Measurements from ENCODE around the gene LAMTOR3.

LAMTOR3 gene

GRCh38 chr4:99894161-99894997 lies at the start of gene LAMTOR3:
LAMTOR3 (minus strand) TSS chr4:99894427; CDS start chr4:99893963, 464 bp downstream.
- DNase-seq = peak; percentile 80

- DNase-seq = no peak
Measured at GRCh38 chr4:99938243-99938753, 44.1 kb upstream of the LAMTOR3 start.

- no peak for DNase-seq
Measured at GRCh38 chr4:99934891-99935290, 40.7 kb upstream of the LAMTOR3 start.

- no peak for DNase-seq
Measured at GRCh38 chr4:99927566-99927965, 33.3 kb upstream of the LAMTOR3 start.

GRCh38 chr4:99921174-99921573 lies 26.9 kb upstream of the LAMTOR3 start:
- DNase-seq = no peak

GRCh38 chr4:99918656-99919055 lies 24.4 kb upstream of the LAMTOR3 start:
- DNase-seq = no peak

GRCh38 chr4:99917575-99917974 lies 23.3 kb upstream of the LAMTOR3 start:
- DNase-seq = no peak

- no peak for DNase-seq
Measured at GRCh38 chr4:99915449-99915848, 21.2 kb upstream of the LAMTOR3 start.

GRCh38 chr4:99894998-99895397 lies 771 bp upstream of the LAMTOR3 start:
- no peak for DNase-seq

- no peak for DNase-seq
Measured at GRCh38 chr4:99893839-99894160, 427 bp downstream of the LAMTOR3 start.

- no peak for DNase-seq
Measured at GRCh38 chr4:99893029-99893428, 1.2 kb downstream of the LAMTOR3 start.

GRCh38 chr4:99891351-99891750 lies 2.9 kb downstream of the LAMTOR3 start:
- no peak for DNase-seq

GRCh38 chr4:99887837-99888236 lies 6.4 kb downstream of the LAMTOR3 start:
- no peak for DNase-seq

GRCh38 chr4:99886146-99886545 lies 8.1 kb downstream of the LAMTOR3 start:
- no peak for DNase-seq

GRCh38 chr4:99885687-99886086 lies 8.5 kb downstream of the LAMTOR3 start:
- DNase-seq = no peak

- no peak for DNase-seq
Measured at GRCh38 chr4:99885063-99885664, 9.1 kb downstream of the LAMTOR3 start.

GRCh38 chr4:99879458-99879857 lies 14.8 kb downstream of the LAMTOR3 start:
- no peak for DNase-seq

- no peak for DNase-seq
Measured at GRCh38 chr4:99878604-99879003, 15.6 kb downstream of the LAMTOR3 start.

- DNase-seq = no peak
Measured at GRCh38 chr4:99876946-99877345, 17.3 kb downstream of the LAMTOR3 start.

- DNase-seq = no peak
Measured at GRCh38 chr4:99875071-99875470, 19.2 kb downstream of the LAMTOR3 start.

- DNase-seq = no peak
Measured at GRCh38 chr4:99872570-99872969, 21.7 kb downstream of the LAMTOR3 start.

- no peak for DNase-seq
Measured at GRCh38 chr4:99868126-99868596, 26.1 kb downstream of the LAMTOR3 start.

- DNase-seq = no peak
Measured at GRCh38 chr4:99863804-99864203, 30.4 kb downstream of the LAMTOR3 start.

Data from NCI-H226 (cell line).